Measurements from ENCODE around the gene SPRED1.

Gene SPRED1

GRCh38 chr15:38247336-38247735, 5.3 kb upstream of the SPRED1 start:
- no peak for DNase-seq (ENCODE audit: low read depth)
- TF ChIP-seq CTCF (conservative IDR thresholded peaks at IDR 0.05; ENCODE audit: low read depth, low read length): no peak
- no peak overlapping the region for H3K4me3 ChIP-seq (ENCODE audit: low read length)

- DNase-seq (ENCODE audit: low read depth): peak; percentile 83
- no peak for TF ChIP-seq CTCF (conservative IDR thresholded peaks at IDR 0.05; ENCODE audit: low read depth, low read length)
- peak overlapping the region; percentile 97 for H3K4me3 ChIP-seq (ENCODE audit: low read length)
Observed at GRCh38 chr15:38253351-38253781, 730 bp downstream of the SPRED1 start.

- DNase-seq (ENCODE audit: low read depth): no peak
- TF ChIP-seq CTCF (conservative IDR thresholded peaks at IDR 0.05; ENCODE audit: low read depth, low read length): no peak
- H3K4me3 ChIP-seq (ENCODE audit: low read length): peak overlapping the region; percentile 97
Observed at GRCh38 chr15:38254051-38254883, 1.6 kb downstream of the SPRED1 start.

GRCh38 chr15:38255690-38256089, 3.1 kb downstream of the SPRED1 start:
- peak overlapping the region; percentile 97 for H3K4me3 ChIP-seq (ENCODE audit: low read length)
- TF ChIP-seq CTCF (conservative IDR thresholded peaks at IDR 0.05; ENCODE audit: low read depth, low read length): no peak
- DNase-seq (ENCODE audit: low read depth): no peak

GRCh38 chr15:38257676-38258075, 5.0 kb downstream of the SPRED1 start:
- DNase-seq (ENCODE audit: low read depth): no peak
- no peak for TF ChIP-seq CTCF (conservative IDR thresholded peaks at IDR 0.05; ENCODE audit: low read depth, low read length)
- no peak overlapping the region for H3K4me3 ChIP-seq (ENCODE audit: low read length)

- DNase-seq (ENCODE audit: low read depth): no peak
- no peak overlapping the region for H3K4me3 ChIP-seq (ENCODE audit: low read length)
- no peak for TF ChIP-seq CTCF (conservative IDR thresholded peaks at IDR 0.05; ENCODE audit: low read depth, low read length)
Observed at GRCh38 chr15:38259134-38259533, 6.5 kb downstream of the SPRED1 start.

GRCh38 chr15:38260077-38260476, 7.4 kb downstream of the SPRED1 start:
- no peak for DNase-seq (ENCODE audit: low read depth)
- no peak overlapping the region for H3K4me3 ChIP-seq (ENCODE audit: low read length)
- peak; percentile 18 for TF ChIP-seq CTCF (conservative IDR thresholded peaks at IDR 0.05; ENCODE audit: low read depth, low read length)
